Esophagus muscularis mucosa (tissue), 4 donors: ENCODE results near the gene MYBPC2. TPM values are rescaled to one million over a fixed set of nuclear protein-coding genes. Genes with fewer than 3 reads are reported as not detected.

Source experiments
- DNase-seq: peaks from one replicate; pipeline ENCODE4 v3.0.0-alpha.2; 2017; ENCODE audit errors: extremely low spot score
- H3K27ac ChIP-seq, 4 donors: fragments of 200-600 bp; sonication (generic); replicated peaks in 1 of 4; 1 replicate in 3 of 4; 2 replicates in 1 of 4; pipeline ENCODE4 v1.5.1; 2016 to 2019; ENCODE audit warnings: mild to moderate bottlenecking in 1 of 4
- H3K27me3 ChIP-seq, 4 donors: fragments of 200-600 bp; sonication (generic); one replicate each; pipeline versions ENCODE4 v1.5.1 to v1.6.0; 2016 to 2019
- H3K36me3 ChIP-seq, 4 donors: fragments of 200-600 bp; sonication (generic); one replicate each; pipeline ENCODE4 v1.5.1; 2016 to 2019
- H3K4me1 ChIP-seq, 4 donors: fragments of 200-600 bp; sonication (generic); one replicate each; pipeline ENCODE4 v1.5.1; 2016 to 2019
- H3K4me3 ChIP-seq, 4 donors: fragments of 200-600 bp; sonication (generic); 1 replicate in 2 of 4; 2 replicates in 2 of 4; pipeline ENCODE4 v1.5.1; 2016 to 2019; ENCODE audit warnings: mild to moderate bottlenecking in 4 of 4, moderate library complexity in 1 of 4
- H3K9me3 ChIP-seq, 4 donors: fragments of 200-600 bp; sonication (generic); 1 replicate in 3 of 4; 2 replicates in 1 of 4; pipeline ENCODE4 v1.5.1; 2016 to 2019
- EP300 ChIP-seq: sonication (generic); formaldehyde crosslinking; IDR thresholded peaks from one replicate; pipeline ENCODE4 v1.6.1; 2017; ENCODE audit warnings: antibody characterized with exemption
- POLR2A ChIP-seq: fragments of 450-650 bp; IDR thresholded peaks from one replicate; pipeline ENCODE4 v1.6.1; 2017; ENCODE audit warnings: antibody characterized with exemption, moderate library complexity, mild to moderate bottlenecking, low read depth
- POLR2AphosphoS5 ChIP-seq, 2 donors: sonication (generic); formaldehyde crosslinking; IDR thresholded peaks; one replicate each; pipeline ENCODE4 v1.6.1; 2017; ENCODE audit warnings: antibody characterized with exemption in 2 of 2
- WGBS: methylation state at CpG from one replicate; pipeline ENCODE4 v1.1.5; 2018; 5-methylcytosine and 5-hydroxymethylcytosine counted together
- intact Hi-C: fragments of 100-400 bp; cut with DNase I; formaldehyde crosslinking; loops from one replicate; pipeline ENCODE4 v1.15.1; 2023
- total RNA-seq, 4 donors: library from RNA; depleted of rRNA; stranded (reverse); fragments of >200 nt; gene quantifications; one replicate each; pipeline versions ENCODE4 v1.1.0 to v1.2.1, GENCODE V29; 2016
- TF ChIP-seq, protein P1 (sequence below), 3 experiments: fragments of 200-600 bp in 2 of 3; fragments of 450-650 bp in 1 of 3; sonication (generic) in 2 of 3; IDR thresholded peaks; one replicate each; pipeline ENCODE4 v1.5.1; 2017 to 2019; ENCODE audit warnings: antibody characterized with exemption in 3 of 3, mild to moderate bottlenecking in 2 of 3, moderate library complexity in 1 of 3

The MYBPC2 gene
- total RNA-seq, 4 donors from 2014 or later: not detected

DNA sequence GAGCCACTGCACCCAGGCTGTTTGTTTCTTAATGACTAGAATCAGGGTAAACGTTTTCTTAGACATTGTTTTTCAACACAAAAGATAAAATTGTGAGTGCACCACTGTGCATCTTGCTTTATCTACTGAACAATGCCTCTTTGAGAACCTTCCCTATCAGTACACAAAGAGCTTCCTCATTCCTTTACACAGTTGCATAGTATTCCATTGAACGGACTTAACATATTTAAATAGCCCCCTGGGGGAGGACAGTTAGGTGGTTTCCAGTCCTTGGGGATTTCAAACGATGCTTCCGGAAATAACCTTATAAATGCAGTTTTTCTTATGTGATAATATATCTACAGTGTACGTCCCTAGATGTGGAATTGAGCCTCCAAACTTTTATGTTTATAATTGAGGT lies 39.9 kb upstream of the MYBPC2 start:
- no peaks in the 10 kb centered on the region for H3K9me3 ChIP-seq
- WGBS: 97% methylated on average over 5 of the region's 5 CpGs
- intact Hi-C loops: no loop called here
- DNase-seq: no peak
- H3K4me3 ChIP-seq: no peak overlapping the region
- TF ChIP-seq EP300 (no peak), POLR2A (no peak), POLR2AphosphoS5 (IDR thresholded peaks at IDR 0.05) (no peak)
- TF ChIP-seq, protein P1, sequence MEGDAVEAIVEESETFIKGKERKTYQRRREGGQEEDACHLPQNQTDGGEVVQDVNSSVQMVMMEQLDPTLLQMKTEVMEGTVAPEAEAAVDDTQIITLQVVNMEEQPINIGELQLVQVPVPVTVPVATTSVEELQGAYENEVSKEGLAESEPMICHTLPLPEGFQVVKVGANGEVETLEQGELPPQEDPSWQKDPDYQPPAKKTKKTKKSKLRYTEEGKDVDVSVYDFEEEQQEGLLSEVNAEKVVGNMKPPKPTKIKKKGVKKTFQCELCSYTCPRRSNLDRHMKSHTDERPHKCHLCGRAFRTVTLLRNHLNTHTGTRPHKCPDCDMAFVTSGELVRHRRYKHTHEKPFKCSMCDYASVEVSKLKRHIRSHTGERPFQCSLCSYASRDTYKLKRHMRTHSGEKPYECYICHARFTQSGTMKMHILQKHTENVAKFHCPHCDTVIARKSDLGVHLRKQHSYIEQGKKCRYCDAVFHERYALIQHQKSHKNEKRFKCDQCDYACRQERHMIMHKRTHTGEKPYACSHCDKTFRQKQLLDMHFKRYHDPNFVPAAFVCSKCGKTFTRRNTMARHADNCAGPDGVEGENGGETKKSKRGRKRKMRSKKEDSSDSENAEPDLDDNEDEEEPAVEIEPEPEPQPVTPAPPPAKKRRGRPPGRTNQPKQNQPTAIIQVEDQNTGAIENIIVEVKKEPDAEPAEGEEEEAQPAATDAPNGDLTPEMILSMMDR (IDR thresholded peaks at IDR 0.05): no peak
- no peaks in the 10 kb centered on the region for H3K4me1 ChIP-seq
- peaks cover 0 to 15% (median 9%) of the 10 kb centered on the region in 4 donors for H3K36me3 ChIP-seq
- H3K27ac ChIP-seq: no peak overlapping the region
- H3K27me3 ChIP-seq: no peaks in the 10 kb centered on the region

- no peak overlapping the region for H3K27ac ChIP-seq
- no peaks in the 10 kb centered on the region for H3K9me3 ChIP-seq
- WGBS: 93% methylated on average over 4 of the region's 4 CpGs
- H3K36me3 ChIP-seq: peaks cover 0 to 12% (median 8%) of the 10 kb centered on the region in 4 donors
- no peak for TF ChIP-seq POLR2AphosphoS5 (IDR thresholded peaks at IDR 0.05)
- TF ChIP-seq POLR2A: no peak
- intact Hi-C loops: no loop called here
- no peak overlapping the region for H3K4me3 ChIP-seq
- H3K27me3 ChIP-seq: no peaks in the 10 kb centered on the region
- no peaks in the 10 kb centered on the region for H3K4me1 ChIP-seq
- DNase-seq: no peak
These were observed 39.1 kb upstream of the MYBPC2 start for GRCh38 chr19:50393589-50393988.

DNA sequence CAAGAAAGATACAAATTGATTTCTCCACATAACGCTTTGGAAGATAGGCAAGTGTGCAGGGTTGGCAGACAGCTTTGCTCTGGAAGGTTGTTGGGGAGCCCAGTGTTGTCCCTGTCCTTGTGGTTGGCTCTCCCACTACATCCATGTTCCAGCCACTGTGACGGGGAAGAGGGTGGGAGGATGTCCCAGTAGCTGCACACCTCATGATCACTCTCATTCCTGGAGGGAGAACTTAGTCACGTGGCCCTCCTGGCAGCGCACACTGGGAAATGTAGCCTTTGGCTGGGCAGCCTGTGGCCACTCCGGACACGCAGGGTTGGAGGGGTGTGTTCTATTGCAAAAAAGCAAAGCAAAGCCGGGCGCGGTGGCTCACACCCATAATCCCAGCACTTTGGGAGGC lies 38.7 kb upstream of the MYBPC2 start:
- Histone ChIP-seq H3K4me1 (no peaks in the 10 kb centered on the region), H3K27me3 (no peaks in the 10 kb centered on the region), H3K9me3 (no peaks in the 10 kb centered on the region), H3K36me3 (peaks cover 0 to 14% (median 10%) of the 10 kb centered on the region in 4 donors), H3K4me3 (no peak overlapping the region), H3K27ac (no peak overlapping the region)
- intact Hi-C loops: no loop called here
- 95% methylated on average over 7 of the region's 9 CpGs for WGBS
- TF ChIP-seq EP300 (no peak), POLR2AphosphoS5 (IDR thresholded peaks at IDR 0.05) (no peak), POLR2A (no peak)
- TF ChIP-seq, protein P1 (IDR thresholded peaks at IDR 0.05): no peak
- no peak for DNase-seq

GRCh38 chr19:50398675-50399367 lies 33.9 kb upstream of the MYBPC2 start:
- Histone ChIP-seq H3K4me1 (no peaks in the 10 kb centered on the region), H3K36me3 (peaks cover 0 to 34% (median 25%) of the 10 kb centered on the region in 4 donors), H3K9me3 (no peaks in the 10 kb centered on the region), H3K27me3 (no peaks in the 10 kb centered on the region), H3K4me3 (no peak overlapping the region), H3K27ac (no peak overlapping the region)
- WGBS: 91% methylated on average over 13 of the region's 13 CpGs
- no peak for DNase-seq
- intact Hi-C loops: no loop called here
- TF ChIP-seq, protein P1 (IDR thresholded peaks at IDR 0.05): no peak
- TF ChIP-seq EP300 (no peak), POLR2AphosphoS5 (IDR thresholded peaks at IDR 0.05) (no peak), POLR2A (no peak)

- Histone ChIP-seq H3K27ac (no peak overlapping the region), H3K4me3 (no peak overlapping the region), H3K36me3 (peaks cover 0 to 33% (median 28%) of the 10 kb centered on the region in 4 donors), H3K9me3 (no peaks in the 10 kb centered on the region), H3K4me1 (no peaks in the 10 kb centered on the region), H3K27me3 (no peaks in the 10 kb centered on the region)
- intact Hi-C loops: no loop called here
- 98% methylated on average over 8 of the region's 10 CpGs for WGBS
- TF ChIP-seq, protein P1 (IDR thresholded peaks at IDR 0.05): no peak
- TF ChIP-seq EP300 (no peak), POLR2AphosphoS5 (IDR thresholded peaks at IDR 0.05) (no peak), POLR2A (no peak)
- DNase-seq: no peak
These were observed 33.3 kb upstream of the MYBPC2 start for GRCh38 chr19:50399368-50399745.
